Tibial nerve (tissue), 4 donors: ENCODE measurements around the gene CUX1. TPM values are rescaled to one million over a fixed set of nuclear protein-coding genes. Genes with fewer than 3 reads are reported as not detected.
A peak's percentile ranks its signal among the peaks of the same experiment; 100 is the strongest.

Experiments
- DNase-seq, 2 donors: peaks; one replicate each; pipeline ENCODE4 v3.0.0-alpha.2; 2019; ENCODE audit warnings: low spot score in 2 of 2
- H3K27ac ChIP-seq, 4 donors: fragments of 200-600 bp; sonication (generic) in 3 of 4; one replicate each; pipeline ENCODE4 v1.5.1; 2017 to 2019; ENCODE audit warnings: mild to moderate bottlenecking in 1 of 4
- H3K27me3 ChIP-seq, 2 donors: fragments of 200-600 bp; sonication (generic) in 1 of 2; one replicate each; pipeline versions ENCODE4 v1.5.1 to v1.6.0; 2017 to 2019
- H3K36me3 ChIP-seq, 3 donors: fragments of 200-600 bp; sonication (generic); one replicate each; pipeline ENCODE4 v1.5.1; 2018 to 2019
- H3K4me1 ChIP-seq, 4 donors: fragments of 200-600 bp; sonication (generic) in 3 of 4; one replicate each; pipeline ENCODE4 v1.5.1; 2017 to 2019
- H3K4me3 ChIP-seq, 4 donors: fragments of 200-600 bp; sonication (generic) in 3 of 4; one replicate each; pipeline ENCODE4 v1.5.1; 2017 to 2019; ENCODE audit warnings: mild to moderate bottlenecking in 1 of 4, moderate library complexity in 1 of 4
- H3K9me3 ChIP-seq, 4 donors: fragments of 200-600 bp; sonication (generic) in 3 of 4; one replicate each; pipeline ENCODE4 v1.5.1; 2017 to 2019
- CTCF ChIP-seq, 5 experiments: fragments of 200-600 bp in 3 of 5; fragments of 450-650 bp in 2 of 5; sonication (generic) in 3 of 5; IDR thresholded peaks; one replicate each; pipeline ENCODE4 v1.5.1; 2016 to 2019; ENCODE audit warnings: antibody characterized with exemption in 5 of 5, mild to moderate bottlenecking in 3 of 5, moderate library complexity in 2 of 5
- EP300 ChIP-seq, 2 donors: sonication (generic); formaldehyde crosslinking; IDR thresholded peaks; one replicate each; pipeline ENCODE4 v1.6.1; 2017; ENCODE audit warnings: antibody characterized with exemption in 2 of 2, mild to moderate bottlenecking in 1 of 2
- POLR2A ChIP-seq, 2 donors: fragments of 450-650 bp; IDR thresholded peaks; one replicate each; pipeline ENCODE4 v1.6.1; 2017; ENCODE audit warnings: antibody characterized with exemption in 2 of 2, mild to moderate bottlenecking in 2 of 2, moderate library complexity in 2 of 2
- WGBS, 2 donors: methylation state at CpG; one replicate each; pipeline ENCODE4 v1.1.5; 2018; 5-methylcytosine and 5-hydroxymethylcytosine counted together
- total RNA-seq, 4 donors: library from RNA; depleted of rRNA; stranded (reverse); fragments of >200 nt; gene quantifications; one replicate each; pipeline ENCODE4 v1.1.0, GENCODE V29; 2016

CUX1 gene
- total RNA-seq, 4 donors from 2014 or later: 74.5 to 104 (median 84.3) TPM

GRCh38 chr7:102149416-102149815 is 332.0 kb downstream of the CUX1 start:
- H3K4me1 ChIP-seq: peaks cover 0 to 7% (median 0%) of the 10 kb centered on the region in 4 donors
- H3K27me3 ChIP-seq: no peaks in the 10 kb centered on the region
- WGBS, 2 donors: 91 to 96% methylated on average over 10 to 12 of the region's 12 CpGs
- H3K9me3 ChIP-seq: no peaks in the 10 kb centered on the region
- no peak overlapping the region for H3K27ac ChIP-seq
- TF ChIP-seq POLR2A (IDR thresholded peaks at IDR 0.05) (no peak), CTCF (IDR thresholded peaks at IDR 0.05) (no peak), EP300 (IDR thresholded peaks at IDR 0.05) (no peak)
- H3K4me3 ChIP-seq: no peak overlapping the region
- H3K36me3 ChIP-seq: peaks cover 0 to 11% (median 0%) of the 10 kb centered on the region in 3 donors
- DNase-seq: no peak

DNA sequence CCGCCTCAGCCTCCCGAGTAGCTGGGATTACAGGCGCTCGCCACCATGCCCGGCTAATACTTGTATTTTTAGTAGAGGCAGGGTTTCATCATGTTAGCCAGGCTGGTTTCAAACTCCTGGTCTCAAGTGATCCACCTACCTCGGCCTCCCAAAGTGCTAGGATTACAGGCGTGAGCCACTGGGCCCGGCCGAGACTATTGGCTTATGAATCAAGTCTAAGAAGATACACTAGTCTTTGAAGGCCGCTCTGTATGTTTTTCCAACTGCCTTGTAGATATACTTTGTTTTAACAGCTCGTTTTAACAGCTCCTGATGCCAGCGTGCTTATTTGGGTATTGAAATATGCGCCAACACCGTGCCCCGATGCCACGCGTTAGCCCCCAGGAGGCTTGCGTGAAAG is 332.8 kb downstream of the CUX1 start:
- Histone ChIP-seq H3K4me1 (peaks cover 0 to 7% (median 0%) of the 10 kb centered on the region in 4 donors), H3K36me3 (peaks cover 0 to 11% (median 0%) of the 10 kb centered on the region in 3 donors), H3K4me3 (no peak overlapping the region), H3K9me3 (no peaks in the 10 kb centered on the region), H3K27me3 (no peaks in the 10 kb centered on the region), H3K27ac (no peak overlapping the region)
- DNase-seq: no peak
- no peak for TF ChIP-seq EP300 (IDR thresholded peaks at IDR 0.05)
- TF ChIP-seq POLR2A (IDR thresholded peaks at IDR 0.05): no peak
- no peak for TF ChIP-seq CTCF (IDR thresholded peaks at IDR 0.05)
- WGBS, 2 donors: 96 to 97% methylated on average over 18 of the region's 18 CpGs

GRCh38 chr7:102152672-102153598 is 335.5 kb downstream of the CUX1 start:
- Histone ChIP-seq H3K4me1 (no peaks in the 10 kb centered on the region), H3K27me3 (no peaks in the 10 kb centered on the region), H3K4me3 (no peak overlapping the region), H3K27ac (no peak overlapping the region), H3K36me3 (peaks cover 0 to 18% (median 0%) of the 10 kb centered on the region in 3 donors), H3K9me3 (no peaks in the 10 kb centered on the region)
- DNase-seq: no peak
- no peak for TF ChIP-seq EP300 (IDR thresholded peaks at IDR 0.05)
- TF ChIP-seq POLR2A (IDR thresholded peaks at IDR 0.05): no peak
- no peak for TF ChIP-seq CTCF (IDR thresholded peaks at IDR 0.05)
- 72 to 77% methylated on average over 18 to 20 of the region's 21 CpGs for WGBS, 2 donors

- TF ChIP-seq EP300 (IDR thresholded peaks at IDR 0.05) (no peak), POLR2A (IDR thresholded peaks at IDR 0.05) (no peak)
These were observed 336.1 kb downstream of the CUX1 start for GRCh38 chr7:102153599-102153946.

DNA sequence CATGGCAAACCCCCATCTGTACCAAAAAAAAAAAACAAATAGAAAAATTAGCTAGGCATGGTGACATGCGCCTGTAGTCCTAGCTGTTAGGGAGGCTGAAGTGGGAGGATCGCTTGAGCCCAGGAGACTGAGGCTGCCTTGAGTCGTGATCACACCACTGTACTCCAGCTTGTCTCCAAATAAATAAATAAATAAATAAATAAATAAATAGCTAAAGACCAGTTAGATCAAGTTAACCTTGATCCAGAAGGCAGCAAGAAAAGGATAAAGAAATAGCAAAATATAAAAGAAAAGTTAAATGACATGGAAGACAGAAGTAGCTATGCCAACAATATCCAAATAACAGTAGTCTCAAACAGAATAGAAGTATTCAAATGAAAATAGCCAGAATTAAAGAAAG is 337.0 kb downstream of the CUX1 start:
- no peak overlapping the region for H3K4me3 ChIP-seq
- H3K4me1 ChIP-seq: no peaks in the 10 kb centered on the region
- DNase-seq: no peak
- no peak for TF ChIP-seq POLR2A (IDR thresholded peaks at IDR 0.05)
- no peaks in the 10 kb centered on the region for H3K9me3 ChIP-seq
- H3K27ac ChIP-seq: no peak overlapping the region
- H3K27me3 ChIP-seq: no peaks in the 10 kb centered on the region
- peaks cover 0 to 31% (median 3%) of the 10 kb centered on the region in 3 donors for H3K36me3 ChIP-seq
- WGBS, 2 donors: 96 to 99% methylated on average over 3 of the region's 3 CpGs

More at GRCh38 chr7:102153599-102153946, 336.1 kb downstream of the CUX1 start:
- Histone ChIP-seq H3K4me3 (no peak overlapping the region), H3K27ac (no peak overlapping the region), H3K4me1 (no peaks in the 10 kb centered on the region), H3K9me3 (no peaks in the 10 kb centered on the region), H3K27me3 (no peaks in the 10 kb centered on the region), H3K36me3 (peaks cover 0 to 24% (median 3%) of the 10 kb centered on the region in 3 donors)
- no peak for DNase-seq
- WGBS, 2 donors: 78 to 83% methylated on average over 7 of the region's 7 CpGs

GRCh38 chr7:102155821-102156441 is 338.5 kb downstream of the CUX1 start:
- 51 to 64% methylated on average over 10 of the region's 10 CpGs for WGBS, 2 donors
- Histone ChIP-seq H3K27me3 (no peaks in the 10 kb centered on the region), H3K4me1 (no peaks in the 10 kb centered on the region), H3K4me3 (no peak overlapping the region), H3K9me3 (no peaks in the 10 kb centered on the region), H3K27ac (peak overlapping the region in 1 of 4 donors; percentile 22), H3K36me3 (peaks cover 0 to 41% (median 3%) of the 10 kb centered on the region in 3 donors)
- no peak for DNase-seq
- no peak for TF ChIP-seq POLR2A (IDR thresholded peaks at IDR 0.05)
- no peak for TF ChIP-seq EP300 (IDR thresholded peaks at IDR 0.05)
- no peak for TF ChIP-seq CTCF (IDR thresholded peaks at IDR 0.05)
